Mesenchymal stem cell (in vitro differentiated cells and primary cell): ENCODE results near the gene PTPRU.
A peak's percentile ranks its signal among the peaks of the same experiment; 100 is the strongest.

Experiments
- DNase-seq: peaks from one replicate; pipeline ENCODE4 v3.0.0-alpha.2; 2013
- H2AFZ ChIP-seq: one replicate; pipeline ENCODE4 v1.6.1; 2013; ENCODE audit warnings: low read depth, mild to moderate bottlenecking, control low read depth, inconsistent platforms, low read length, moderate library complexity
- H2AK5ac ChIP-seq: 2 replicates; pipeline ENCODE4 v1.6.1; 2013; ENCODE audit warnings: low read length, moderate library complexity, mild to moderate bottlenecking, inconsistent platforms; ENCODE audit not compliant: severe bottlenecking
- H2BK120ac ChIP-seq: one replicate; pipeline ENCODE4 v1.6.1; 2013; ENCODE audit warnings: low read depth, mild to moderate bottlenecking, inconsistent platforms, low read length, moderate library complexity
- H2BK12ac ChIP-seq, 2 experiments: one replicate each; pipeline ENCODE4 v1.6.1; 2013; ENCODE audit warnings: inconsistent platforms in 2 of 2, low read length in 2 of 2, mild to moderate bottlenecking in 2 of 2, moderate library complexity in 2 of 2, control low read depth in 1 of 2
- H2BK15ac ChIP-seq: one replicate; pipeline ENCODE4 v1.6.1; 2013; ENCODE audit warnings: mild to moderate bottlenecking, low read depth, inconsistent platforms; ENCODE audit not compliant: poor library complexity, severe bottlenecking
- H2BK5ac ChIP-seq: 2 replicates; pipeline ENCODE4 v1.6.1; 2013; ENCODE audit warnings: low read depth, mild to moderate bottlenecking, low read length, control low read depth, inconsistent platforms; ENCODE audit not compliant: poor library complexity, severe bottlenecking
- H3K14ac ChIP-seq, 2 experiments: one replicate each; pipeline ENCODE4 v1.6.1; 2013; ENCODE audit warnings: inconsistent platforms in 2 of 2, low read length in 2 of 2, control low read depth in 1 of 2, mild to moderate bottlenecking in 1 of 2, moderate library complexity in 1 of 2
- H3K18ac ChIP-seq, 2 experiments: one replicate each; pipeline ENCODE4 v1.6.1; 2013; ENCODE audit warnings: inconsistent platforms in 2 of 2, low read length in 2 of 2, control low read depth in 1 of 2, low read depth in 1 of 2, mild to moderate bottlenecking in 1 of 2
- H3K23ac ChIP-seq, 2 experiments: one replicate each; pipeline ENCODE4 v1.6.1; 2013; ENCODE audit warnings: inconsistent platforms in 2 of 2, low read length in 2 of 2, mild to moderate bottlenecking in 2 of 2, moderate library complexity in 2 of 2, control low read depth in 1 of 2
- H3K27ac ChIP-seq: 2 replicates; pipeline ENCODE4 v1.5.1; 2013; ENCODE audit warnings: mild to moderate bottlenecking, moderate library complexity, low read length, control low read depth, inconsistent platforms; ENCODE audit not compliant: poor library complexity, severe bottlenecking
- H3K27me3 ChIP-seq, 2 experiments: 2 replicates each; pipeline versions ENCODE4 v1.6.1 to v1.7.0; 2013; ENCODE audit warnings: low read length in 2 of 2, mild to moderate bottlenecking in 2 of 2, moderate library complexity in 2 of 2, control low read depth in 1 of 2, inconsistent platforms in 1 of 2; ENCODE audit not compliant: control insufficient read depth in 1 of 2, insufficient read depth in 1 of 2
- H3K36me3 ChIP-seq, 2 experiments: 2 replicates each; pipeline versions ENCODE4 v1.6.1 to v1.7.0; 2013; ENCODE audit warnings: low read length in 2 of 2, control low read depth in 1 of 2, inconsistent platforms in 1 of 2, low read depth in 1 of 2, mild to moderate bottlenecking in 1 of 2; ENCODE audit not compliant: insufficient read depth in 2 of 2, control insufficient read depth in 1 of 2
- H3K4ac ChIP-seq, 2 experiments: one replicate each; pipeline ENCODE4 v1.6.1; 2013; ENCODE audit warnings: inconsistent platforms in 2 of 2, low read length in 2 of 2, mild to moderate bottlenecking in 2 of 2, moderate library complexity in 2 of 2, control low read depth in 1 of 2, low read depth in 1 of 2
- H3K4me1 ChIP-seq: 2 replicates; pipeline ENCODE4 v1.6.1; 2013; ENCODE audit warnings: low read depth, low read length, control low read depth; ENCODE audit not compliant: control insufficient read depth, insufficient read depth
- H3K4me2 ChIP-seq: 2 replicates; pipeline ENCODE4 v1.6.1; 2013; ENCODE audit warnings: low read length, mild to moderate bottlenecking, inconsistent platforms; ENCODE audit not compliant: poor library complexity, severe bottlenecking
- H3K4me3 ChIP-seq, 2 experiments: 2 replicates each; pipeline versions ENCODE4 v1.5.1 to v1.7.0; 2013; ENCODE audit warnings: low read length in 2 of 2, mild to moderate bottlenecking in 2 of 2, control low read depth in 1 of 2, low read depth in 1 of 2; ENCODE audit not compliant: insufficient read depth in 1 of 2
- H3K79me1 ChIP-seq: replicated peaks from 2 replicates; pipeline ENCODE4 v1.6.1; 2013; ENCODE audit warnings: mild to moderate bottlenecking, control low read depth, low read length, inconsistent platforms; ENCODE audit not compliant: poor library complexity, severe bottlenecking
- H3K9ac ChIP-seq: 2 replicates; pipeline ENCODE4 v1.7.0; 2013; ENCODE audit warnings: mild to moderate bottlenecking, low read length, moderate library complexity
- H3K9me3 ChIP-seq: 2 replicates; pipeline ENCODE4 v1.7.0; 2013; ENCODE audit warnings: mild to moderate bottlenecking, low read length; ENCODE audit not compliant: control insufficient read depth
- H4K8ac ChIP-seq: one replicate; pipeline ENCODE4 v1.6.1; 2013; ENCODE audit warnings: inconsistent platforms, mild to moderate bottlenecking, low read length, moderate library complexity
- H4K91ac ChIP-seq: one replicate; pipeline ENCODE4 v1.6.1; 2013; ENCODE audit warnings: mild to moderate bottlenecking, low read length, inconsistent platforms
- WGBS: methylation state at CpG from one replicate; pipeline ENCODE4 v1.1.7; 2013; ENCODE audit warnings: mixed read lengths; 5-methylcytosine and 5-hydroxymethylcytosine counted together

The PTPRU gene

DNA sequence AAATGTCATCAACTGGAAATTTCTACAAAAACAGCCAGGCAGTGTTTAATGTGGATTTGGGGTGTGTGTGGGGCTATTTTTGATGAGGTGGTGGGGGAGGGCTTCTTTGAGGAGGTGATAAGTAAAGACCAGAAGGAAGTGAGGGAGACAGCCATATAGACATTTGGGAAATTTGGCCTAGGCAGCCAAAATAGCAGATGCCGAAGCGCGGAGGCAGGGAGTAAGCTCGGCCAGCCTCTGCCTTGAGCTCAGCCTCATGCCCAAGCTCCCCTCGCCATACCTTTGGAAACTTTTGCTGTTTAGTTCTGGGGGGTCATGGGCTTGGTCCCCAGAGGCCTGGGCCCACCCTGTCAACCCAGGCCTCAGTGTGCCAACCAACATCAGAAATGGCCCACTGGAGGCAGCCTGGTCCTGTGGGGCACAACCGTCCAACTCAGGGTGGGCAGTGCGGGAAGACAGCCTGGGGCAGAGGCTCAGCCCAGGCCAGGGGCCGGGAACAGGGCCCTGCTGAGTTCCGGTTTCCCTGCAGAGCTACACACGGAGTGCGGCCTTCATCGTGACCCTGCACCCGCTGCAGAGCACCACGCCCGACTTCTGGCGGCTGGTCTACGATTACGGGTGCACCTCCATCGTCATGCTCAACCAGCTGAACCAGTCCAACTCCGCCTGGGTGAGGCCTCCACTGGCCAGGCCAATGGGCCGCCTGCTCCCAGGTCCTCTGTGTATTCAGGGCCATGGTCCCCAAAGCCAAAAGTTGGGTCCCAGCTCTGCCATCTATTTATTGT lies 84.0 kb downstream of the PTPRU start:
- Histone ChIP-seq H3K4ac (no peak overlapping the region), H3K36me3 (peaks cover 61 to 64% of the 10 kb centered on the region in 2 experiments), H3K18ac (no peak overlapping the region), H3K4me3 (peak overlapping the region in 1 of 2 experiments; percentile 14), H2BK120ac (no peak overlapping the region), H3K79me1 (no peaks in the 10 kb centered on the region), H4K8ac (no peak overlapping the region), H3K27me3 (no peaks in the 10 kb centered on the region), H3K4me2 (no peak overlapping the region), H3K14ac (no peak overlapping the region), H4K91ac (no peak overlapping the region), H3K23ac (no peak overlapping the region), H2AK5ac (no peak overlapping the region), H3K9me3 (no peaks in the 10 kb centered on the region), H3K4me1 (peaks cover 2% of the 10 kb centered on the region), H3K27ac (no peak overlapping the region), H2BK12ac (no peak overlapping the region), H2BK5ac (no peak overlapping the region), H3K9ac (no peak overlapping the region), H2AFZ (no peak overlapping the region), H2BK15ac (no peak overlapping the region)
- 92% methylated on average over 21 of the region's 21 CpGs for WGBS
- DNase-seq: no peak

DNA sequence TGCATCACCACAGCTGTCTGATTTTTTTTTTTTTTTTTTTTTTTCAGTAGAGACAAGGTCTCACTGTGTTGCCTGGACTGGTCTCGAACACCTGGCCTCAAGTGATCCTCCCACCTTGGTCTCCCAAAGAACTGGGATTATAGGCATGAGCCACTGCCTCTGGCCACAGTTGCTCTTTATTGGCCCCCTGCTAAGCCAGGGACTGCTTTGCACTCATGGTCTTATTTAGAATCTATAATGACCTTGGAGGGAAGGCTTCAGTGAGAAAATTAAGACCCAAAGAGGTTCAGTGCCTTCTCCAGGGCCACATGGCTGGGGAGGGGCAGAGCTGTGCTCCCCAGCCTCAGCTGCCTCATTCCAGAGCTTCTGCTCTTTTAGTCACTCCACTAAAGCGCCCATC lies 84.9 kb downstream of the PTPRU start:
- Histone ChIP-seq H2BK5ac (no peak overlapping the region), H2BK15ac (no peak overlapping the region), H4K8ac (no peak overlapping the region), H3K18ac (no peak overlapping the region), H3K23ac (no peak overlapping the region), H3K9me3 (no peaks in the 10 kb centered on the region), H3K4me3 (no peak overlapping the region), H3K9ac (no peak overlapping the region), H3K4me1 (peaks cover 4% of the 10 kb centered on the region), H3K4me2 (no peak overlapping the region), H3K27ac (no peak overlapping the region), H3K4ac (no peak overlapping the region), H4K91ac (no peak overlapping the region), H3K14ac (no peak overlapping the region), H2BK12ac (no peak overlapping the region), H2AK5ac (no peak overlapping the region), H3K27me3 (no peaks in the 10 kb centered on the region), H3K36me3 (peaks cover 58 to 64% of the 10 kb centered on the region in 2 experiments), H2AFZ (no peak overlapping the region), H2BK120ac (no peak overlapping the region), H3K79me1 (no peaks in the 10 kb centered on the region)
- no peak for DNase-seq
- 64% methylated on average over 2 of the region's 2 CpGs for WGBS

DNA sequence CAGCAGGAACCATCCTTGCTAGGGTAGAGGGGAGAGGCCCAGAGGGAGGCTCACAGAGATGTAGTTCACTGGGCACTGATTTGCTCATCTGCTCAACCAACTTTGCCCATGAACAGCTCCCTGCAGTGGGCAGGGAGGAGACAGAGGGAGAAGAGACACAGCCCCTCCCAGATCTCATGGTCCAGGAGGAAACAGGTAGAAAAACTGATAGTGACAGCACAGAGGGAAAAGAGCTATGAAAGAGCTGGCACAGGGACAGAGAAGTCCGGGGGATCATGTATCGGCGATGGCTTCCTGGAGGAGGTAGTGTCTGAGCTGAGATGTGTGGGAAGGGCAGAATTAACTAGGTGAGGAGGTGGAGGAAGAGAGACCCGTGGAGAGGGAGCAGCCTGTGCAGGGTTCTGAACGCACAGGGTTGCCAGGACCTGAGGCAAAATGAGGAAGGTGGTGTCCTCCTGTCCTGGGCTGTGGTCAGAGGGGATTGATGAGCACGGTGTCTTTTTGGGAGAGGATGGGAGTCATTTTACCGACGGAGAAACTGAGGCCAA lies 85.9 kb downstream of the PTPRU start:
- H3K27ac ChIP-seq: no peak overlapping the region
- H3K14ac ChIP-seq: no peak overlapping the region
- H3K36me3 ChIP-seq: peaks cover 50 to 61% of the 10 kb centered on the region in 2 experiments
- peaks cover 4% of the 10 kb centered on the region for H3K4me1 ChIP-seq
- no peak overlapping the region for H2BK5ac ChIP-seq
- H3K18ac ChIP-seq: no peak overlapping the region
- no peak for DNase-seq
- no peak overlapping the region for H4K8ac ChIP-seq
- H3K79me1 ChIP-seq: no peaks in the 10 kb centered on the region
- H2BK12ac ChIP-seq: no peak overlapping the region
- no peak overlapping the region for H3K4me2 ChIP-seq
- H2AK5ac ChIP-seq: no peak overlapping the region
- H3K9ac ChIP-seq: no peak overlapping the region
- H3K27me3 ChIP-seq: no peaks in the 10 kb centered on the region
- no peaks in the 10 kb centered on the region for H3K9me3 ChIP-seq
- H2BK15ac ChIP-seq: no peak overlapping the region
- H2BK120ac ChIP-seq: no peak overlapping the region
- no peak overlapping the region for H3K4ac ChIP-seq
- no peak overlapping the region for H3K4me3 ChIP-seq
- H3K23ac ChIP-seq: no peak overlapping the region
- 77% methylated on average over 8 of the region's 8 CpGs for whole genome bisulfite sequencing
- H4K91ac ChIP-seq: no peak overlapping the region
- H2AFZ ChIP-seq: no peak overlapping the region

DNA sequence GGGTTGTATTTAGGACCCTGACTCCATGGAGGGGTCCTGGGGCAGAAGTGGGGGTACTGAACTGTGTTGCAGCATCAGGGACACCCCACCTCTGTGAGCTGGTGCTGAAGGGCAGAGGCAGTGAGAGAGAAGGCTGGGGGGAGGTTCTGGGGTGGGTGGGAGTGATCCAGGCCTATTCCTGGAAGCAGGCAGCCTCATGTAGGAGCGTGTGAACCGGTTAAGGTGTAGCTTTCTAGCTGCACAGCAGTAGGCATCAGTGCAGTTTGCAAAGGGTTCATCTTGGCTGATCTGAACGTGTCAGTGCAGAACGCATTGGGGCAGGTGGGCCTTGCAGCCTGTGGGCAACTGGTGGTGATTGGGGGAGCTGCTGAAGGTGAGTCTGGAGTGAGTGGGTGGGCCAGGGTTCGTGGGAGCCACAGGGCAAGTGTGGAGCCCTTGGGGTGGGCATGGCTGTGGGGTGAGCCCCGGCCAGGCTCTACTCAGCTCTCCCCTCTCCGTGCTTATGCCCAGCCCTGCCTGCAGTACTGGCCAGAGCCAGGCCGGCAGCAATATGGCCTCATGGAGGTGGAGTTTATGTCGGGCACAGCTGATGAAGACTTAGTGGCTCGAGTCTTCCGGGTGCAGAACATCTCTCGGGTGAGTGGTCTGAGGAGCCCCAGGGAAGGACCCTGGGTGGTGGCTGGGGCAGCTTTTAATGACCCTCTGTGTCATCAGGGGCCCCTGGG lies 86.7 kb downstream of the PTPRU start:
- Histone ChIP-seq H3K27me3 (no peaks in the 10 kb centered on the region), H3K4me1 (peaks cover 4% of the 10 kb centered on the region), H3K4ac (no peak overlapping the region), H3K18ac (no peak overlapping the region), H2BK120ac (no peak overlapping the region), H2AK5ac (no peak overlapping the region), H3K4me2 (no peak overlapping the region), H4K8ac (no peak overlapping the region), H2AFZ (no peak overlapping the region), H2BK15ac (no peak overlapping the region), H3K9me3 (no peaks in the 10 kb centered on the region), H2BK12ac (no peak overlapping the region), H3K27ac (no peak overlapping the region), H3K4me3 (no peak overlapping the region), H3K14ac (peak overlapping the region in 1 of 2 experiments; percentile 28), H3K36me3 (peaks cover 49 to 58% of the 10 kb centered on the region in 2 experiments), H3K23ac (no peak overlapping the region), H3K9ac (no peak overlapping the region), H2BK5ac (no peak overlapping the region), H4K91ac (no peak overlapping the region), H3K79me1 (no peaks in the 10 kb centered on the region)
- DNase-seq: no peak
- WGBS: 78% methylated on average over 12 of the region's 12 CpGs
